ENCODE results near the gene SETD1A. TPM values are rescaled to one million over a fixed set of nuclear protein-coding genes. Genes with fewer than 3 reads are reported as not detected.

Gene SETD1A
- total and polyA plus RNA-seq, 9 of the 15 experiments (the other 6 are each of a cell fraction or from before 2014, with no cell fraction given) = 0.08 to 36.0 (median 4.2) TPM

- TF ChIP-seq CHAMP1 (IDR thresholded peaks at IDR 0.05) = no peak
- no peak for TF ChIP-seq SMC3 (conservative IDR thresholded peaks at IDR 0.05; ENCODE audit: insufficient read depth, low read depth, low read length)
- TF ChIP-seq IFI16 (CRISPR knock-in tag; IDR thresholded peaks at IDR 0.05) = no peak
- no peak for TF ChIP-seq TFE3 (CRISPR knock-in tag; IDR thresholded peaks at IDR 0.05)
- TF ChIP-seq ID3 (CRISPR knock-in tag; IDR thresholded peaks at IDR 0.05) = no peak
- peak; percentile 77 for TF ChIP-seq ID3 (tag; IDR thresholded peaks at IDR 0.05)
- no peak for TF ChIP-seq DDX20 (tag; IDR thresholded peaks at IDR 0.05; ENCODE audit: low read depth)
- peak; percentile 28 to 44 for TF ChIP-seq E2F6 (IDR thresholded peaks at IDR 0.05; ENCODE audit: borderline replicate concordance in 1 of 2, extremely low read depth in 1 of 2, insufficient read depth in 1 of 2, insufficient read length in 1 of 2, low read depth in 1 of 2, low read length in 1 of 2, poor library complexity in 1 of 2, severe bottlenecking in 1 of 2)
- no peak for TF ChIP-seq SMARCA5 (IDR thresholded peaks at IDR 0.05)
- TF ChIP-seq ZNF217 (CRISPR knock-in tag; IDR thresholded peaks at IDR 0.05) = no peak
- TF ChIP-seq NFIX (CRISPR knock-in tag; IDR thresholded peaks at IDR 0.05; ENCODE audit: low read depth) = no peak
- no peak for TF ChIP-seq KLF13 (tag; IDR thresholded peaks at IDR 0.05; ENCODE audit: borderline replicate concordance, low read depth)
- TF ChIP-seq DLX4 (CRISPR knock-in tag; IDR thresholded peaks at IDR 0.05) = no peak
- TF ChIP-seq ZNF316 (IDR thresholded peaks at IDR 0.05) = no peak
- peak; percentile 68 for TF ChIP-seq PKNOX1 (IDR thresholded peaks at IDR 0.05)
- TF ChIP-seq ETV1 (tag; conservative IDR thresholded peaks at IDR 0.05; ENCODE audit: low read depth) = 0 out of 2 replicates have a peak, but pooled peaks have one; percentile 29
- TF ChIP-seq ZBTB9 (CRISPR knock-in tag; IDR thresholded peaks at IDR 0.05) = peak; percentile 93
These were observed 35.6 kb downstream of the SETD1A start (continued) for GRCh38 chr16:30992931-30993816.
